CD4-positive, alpha-beta T cell treated with Interleukin-1 beta for 1 hour (primary cell): ENCODE results near the gene IMPACT.
A peak's percentile ranks its signal among the peaks of the same experiment; 100 is the strongest.

Experiments used
- DNase-seq, 2 donors: peaks; one replicate each; pipeline ENCODE4 v3.0.0-alpha.2; 2020 to 2022

Gene IMPACT

DNA sequence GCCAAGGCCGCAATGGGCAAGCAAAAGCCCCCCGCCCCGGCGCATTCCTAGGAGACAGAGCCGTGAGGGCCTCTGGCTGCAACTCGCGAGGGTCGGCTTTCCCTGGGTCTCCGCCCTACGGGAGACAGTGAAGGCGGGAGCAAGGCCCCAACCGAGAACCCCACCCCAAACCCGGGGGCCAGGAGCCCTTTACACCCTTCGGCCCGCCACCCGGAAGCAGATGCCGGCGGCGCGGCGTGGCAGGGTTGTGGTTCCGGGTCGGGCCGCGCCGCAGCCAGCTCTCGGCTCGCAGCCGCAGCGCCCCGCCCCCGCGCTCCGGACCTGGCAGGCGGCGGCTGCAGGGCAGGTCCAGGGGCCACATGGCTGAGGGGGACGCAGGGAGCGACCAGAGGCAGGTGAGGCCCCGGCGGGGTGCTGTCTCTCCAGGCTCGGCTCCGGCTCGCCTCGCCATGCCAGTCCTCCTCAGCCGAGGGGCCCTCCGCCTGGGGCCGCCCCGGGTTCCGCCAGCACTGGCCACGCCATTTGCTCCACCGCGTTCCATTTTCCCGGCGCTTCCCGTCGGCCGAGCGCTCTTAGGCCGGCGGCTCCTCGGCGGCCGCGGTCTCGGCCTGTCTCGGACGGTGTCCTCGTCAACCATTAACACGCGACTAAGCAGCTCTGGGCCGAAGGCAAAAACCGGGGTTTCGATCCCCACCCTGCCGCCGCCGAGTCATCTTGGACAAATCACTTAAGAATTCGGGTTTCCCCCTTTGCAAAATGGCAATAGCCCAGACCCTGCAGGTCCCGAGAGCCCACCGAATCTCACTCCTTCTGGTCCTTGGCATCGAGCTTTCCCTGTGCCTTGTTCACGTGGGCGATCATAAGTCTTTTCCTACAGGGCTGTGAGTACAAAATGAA, at the start of gene IMPACT:
TSS of gene IMPACT (plus strand) at position 273 of the 897 bp plus-strand sequence. CDS start at position 360, 87 bp downstream.
- DNase-seq, result peak; percentile 78 to 85

DNA sequence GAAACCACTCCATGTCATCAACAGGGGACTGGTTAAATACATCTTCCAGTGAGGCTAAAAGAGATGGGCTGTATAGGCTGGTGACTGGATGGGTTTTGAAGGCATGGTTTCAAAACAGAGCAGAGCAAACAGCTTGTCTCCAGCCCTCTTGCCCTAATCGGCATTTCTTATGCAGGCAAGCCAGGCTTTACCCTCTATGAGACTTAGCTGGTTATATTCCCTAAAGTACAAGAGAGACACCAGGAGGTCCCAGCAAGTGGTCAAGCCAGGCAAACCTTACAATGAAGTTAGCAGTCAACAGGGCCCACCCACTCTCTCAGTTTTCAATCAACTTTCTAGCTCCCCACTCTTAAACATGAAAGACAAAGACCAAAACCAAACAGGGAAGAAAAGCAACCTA, 47.9 kb upstream of the IMPACT start:
- no peak for DNase-seq

GRCh38 chr18:24380163-24380747, 46.2 kb upstream of the IMPACT start:
- no peak for DNase-seq

DNA sequence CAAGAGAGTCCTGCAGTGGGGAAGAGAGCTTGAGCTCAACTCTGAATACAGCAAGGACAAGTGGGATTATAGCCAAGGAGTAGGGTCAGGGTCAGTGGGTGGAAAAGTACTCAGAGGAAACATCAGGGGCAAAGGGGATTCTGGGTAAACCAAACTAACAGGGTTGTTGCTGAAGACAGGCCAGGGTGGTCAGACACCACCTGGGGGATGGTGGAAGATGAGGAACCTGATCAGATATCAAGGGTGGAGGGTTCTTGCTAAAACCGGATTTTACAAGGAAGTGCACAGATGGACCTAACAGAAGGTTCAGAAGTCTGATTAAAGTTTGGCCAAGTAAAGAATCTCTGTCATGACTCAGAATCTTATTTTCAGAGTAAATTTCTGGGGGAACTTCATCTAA, 45.3 kb upstream of the IMPACT start:
- DNase-seq, result no peak

- no peak for DNase-seq
These were observed 39.8 kb upstream of the IMPACT start for GRCh38 chr18:24386681-24387080.

- no peak for DNase-seq
These were observed 37.5 kb upstream of the IMPACT start for GRCh38 chr18:24388957-24389356.

- no peak for DNase-seq
These were observed 31.2 kb upstream of the IMPACT start for GRCh38 chr18:24395049-24395795.

- no peak for DNase-seq
These were observed 30.3 kb upstream of the IMPACT start for GRCh38 chr18:24396082-24396633.

DNA sequence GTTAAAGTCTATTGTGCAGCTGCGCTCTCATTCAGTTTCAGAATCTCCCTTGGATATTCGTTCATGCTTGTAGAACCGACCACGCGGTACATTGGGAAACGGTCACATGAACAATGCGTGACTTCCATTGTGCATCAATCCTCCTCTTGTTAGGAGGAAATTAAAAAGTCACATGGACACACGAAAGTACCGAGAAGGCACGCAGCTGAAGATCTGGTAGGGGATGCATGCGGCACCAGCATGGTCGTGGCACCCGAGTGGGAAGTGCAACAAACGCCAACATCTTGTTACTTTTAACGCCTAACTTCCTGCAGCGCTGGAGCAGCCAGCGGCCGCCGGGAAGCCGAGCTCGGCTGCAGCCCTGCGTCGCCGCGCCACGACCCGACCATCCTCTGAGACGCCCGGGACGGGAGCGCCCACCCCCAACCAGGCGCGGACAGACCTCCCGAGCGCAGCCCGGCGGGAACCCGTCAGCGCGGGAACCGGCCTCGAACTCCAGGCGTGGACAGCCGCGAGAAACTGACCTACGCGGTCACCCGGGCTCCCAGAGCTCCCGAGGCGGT, 29.3 kb upstream of the IMPACT start:
- peak; percentile 29 to 30 for DNase-seq

DNA sequence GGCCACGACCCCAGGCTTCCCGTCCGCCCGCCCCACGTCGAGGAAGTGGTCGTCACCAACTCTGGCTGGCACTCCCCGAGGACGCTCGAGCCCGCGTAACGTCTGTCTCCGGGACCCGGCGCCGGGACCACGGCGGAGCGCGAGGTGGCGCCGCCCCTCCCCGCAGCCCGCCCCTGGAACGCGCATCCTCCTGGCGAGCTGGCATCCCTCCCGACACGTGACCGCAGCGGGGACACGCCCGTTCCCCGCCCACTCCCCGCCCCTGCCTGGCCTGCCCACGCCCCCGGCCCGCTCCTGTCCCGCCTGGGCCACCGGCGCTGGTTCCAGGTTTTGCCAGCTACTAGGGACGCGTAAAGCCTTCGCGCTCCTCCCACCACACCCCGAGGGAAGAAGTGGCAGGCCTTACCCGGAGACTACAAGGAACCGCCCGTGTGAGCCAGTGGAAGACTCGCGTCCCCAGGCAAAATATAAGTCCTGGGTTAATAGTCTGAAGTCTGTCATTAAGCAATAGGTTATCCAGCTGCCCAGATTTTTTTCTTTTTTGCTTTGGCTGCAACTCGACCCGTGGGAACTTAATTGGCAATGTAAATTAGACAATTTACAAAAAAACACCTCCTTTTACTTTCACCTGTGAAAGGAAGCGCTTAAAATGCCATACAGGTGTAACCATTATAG, 28.6 kb upstream of the IMPACT start, which contains the start of gene OSBPL1A:
TSS of gene OSBPL1A (minus strand) at position 131 of the 675 bp plus-strand sequence. CDS start 20,291 bp downstream, outside the sequence.
- DNase-seq, result peak; percentile 83 to 87

DNA sequence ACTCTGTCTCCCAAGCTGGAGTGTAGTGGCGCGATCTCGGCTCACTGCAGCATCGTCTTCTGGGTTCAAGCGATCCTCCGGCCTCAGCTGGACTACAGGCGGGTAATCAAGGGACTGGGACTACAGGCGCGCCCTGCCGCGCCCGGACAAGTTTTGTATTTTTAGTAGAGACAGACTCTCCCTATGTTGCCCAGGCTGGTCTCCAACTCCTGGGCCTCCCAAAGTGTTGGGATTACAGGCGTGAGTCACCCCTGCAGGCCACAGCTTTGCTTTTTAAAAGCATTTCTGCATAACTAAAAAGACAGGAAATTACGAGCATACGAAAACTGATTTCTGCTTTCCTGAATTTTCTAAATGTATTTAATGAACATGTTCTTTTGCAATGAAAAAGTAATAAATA, 27.9 kb upstream of the IMPACT start:
- DNase-seq, result no peak

DNA sequence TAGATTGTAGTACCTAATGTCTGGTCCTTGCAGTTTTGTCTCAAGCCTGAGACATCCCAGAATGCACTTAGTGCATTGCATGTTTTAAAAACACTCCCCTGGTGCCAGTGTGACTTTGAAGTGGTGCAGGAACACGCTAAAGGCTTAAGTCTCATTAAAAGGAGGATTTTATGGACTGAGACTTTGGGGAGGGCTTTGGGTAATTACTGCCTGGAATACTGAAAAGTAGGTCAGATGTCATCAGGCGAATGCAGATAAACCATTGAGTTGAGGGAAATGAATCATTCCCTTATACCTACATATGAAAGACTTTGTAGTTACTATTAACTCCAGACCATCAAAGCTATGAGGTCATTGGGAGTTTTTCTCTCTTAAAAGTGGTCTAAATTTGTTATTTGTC, 25.9 kb upstream of the IMPACT start:
- DNase-seq, result no peak

- no peak for DNase-seq
These were observed 24.2 kb upstream of the IMPACT start for GRCh38 chr18:24402209-24402785.

GRCh38 chr18:24403076-24403475, 23.4 kb upstream of the IMPACT start:
- DNase-seq, result no peak

DNA sequence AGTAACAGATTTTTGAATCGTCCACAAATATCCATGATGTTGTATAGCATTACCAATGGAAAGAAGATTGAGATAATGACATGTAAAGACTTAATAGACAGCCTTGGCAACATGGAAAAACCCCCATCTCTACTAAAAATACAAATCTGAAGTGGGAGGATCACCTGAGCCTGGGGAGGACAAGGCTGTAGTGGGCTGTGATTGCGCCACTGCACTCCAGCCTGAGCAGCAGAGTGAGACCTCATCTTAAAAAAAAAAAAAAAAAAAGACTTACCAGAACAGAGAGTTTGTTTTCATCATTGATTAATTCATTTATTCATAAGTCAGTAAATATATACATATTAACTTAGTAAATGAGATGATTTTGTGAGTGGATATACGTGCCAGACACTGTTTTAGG, 21.9 kb upstream of the IMPACT start:
- no peak for DNase-seq

DNA sequence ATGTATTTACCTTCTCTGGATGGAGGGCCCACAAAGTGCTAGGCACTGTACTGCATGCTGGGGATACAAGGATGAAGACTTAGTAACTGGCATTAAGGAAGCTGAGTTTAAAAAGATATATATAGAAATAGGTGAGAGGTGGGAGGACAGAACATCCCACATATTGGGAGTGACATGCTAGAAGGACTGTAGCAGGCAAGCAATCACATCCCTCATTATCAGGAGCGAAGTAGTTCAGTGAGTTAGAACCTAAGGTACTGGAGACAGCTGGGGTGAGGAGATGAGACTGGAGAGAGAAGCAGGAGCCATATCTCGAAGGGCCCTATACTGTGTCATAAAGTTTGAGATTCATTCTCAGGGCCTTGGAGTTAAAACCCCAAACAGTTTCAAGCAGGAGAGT, 18.0 kb upstream of the IMPACT start:
- no peak for DNase-seq

GRCh38 chr18:24413148-24413547, 13.3 kb upstream of the IMPACT start:
- DNase-seq, result no peak

GRCh38 chr18:24414349-24415003, 12.0 kb upstream of the IMPACT start:
- DNase-seq, result no peak

- no peak for DNase-seq
These were observed 9.0 kb upstream of the IMPACT start for GRCh38 chr18:24417480-24417879.

DNA sequence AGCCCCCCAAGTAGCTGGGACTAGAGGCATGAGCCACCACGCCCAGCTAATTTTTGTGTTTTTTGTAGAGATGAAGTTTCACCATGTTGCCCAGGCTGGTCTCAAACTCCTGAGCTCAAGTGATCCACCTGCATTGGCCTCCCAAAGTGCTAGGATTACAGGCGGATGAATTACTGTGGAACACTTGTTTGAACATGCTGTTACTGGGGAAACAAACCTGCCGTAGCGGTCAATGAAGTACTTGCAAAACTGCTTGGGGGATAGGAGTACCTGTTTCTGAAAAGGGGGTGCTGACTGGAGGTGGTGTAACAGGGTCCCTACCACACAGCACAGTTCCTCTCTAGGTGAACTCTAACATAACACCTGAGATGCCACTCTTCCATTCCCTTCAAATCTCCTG, 5.9 kb upstream of the IMPACT start:
- DNase-seq, result no peak

DNA sequence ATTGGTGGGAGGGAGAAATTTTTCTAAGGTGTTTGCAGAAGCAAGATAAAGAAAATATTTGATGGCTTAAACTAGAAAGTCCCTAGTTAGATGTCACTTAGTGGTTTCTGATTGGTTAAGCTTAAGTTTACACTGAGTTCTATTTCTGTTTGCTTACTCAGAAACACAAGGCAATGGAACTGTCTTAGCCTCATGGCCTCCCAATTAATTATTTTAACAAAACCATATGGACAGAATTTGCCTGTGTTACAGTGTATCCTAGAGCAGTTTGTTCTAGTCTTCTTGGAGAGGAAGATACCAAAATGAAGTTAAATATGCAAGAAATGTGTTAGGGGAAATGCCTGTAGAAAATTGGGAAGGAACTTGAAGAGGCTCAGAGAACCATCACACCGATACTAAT, 4.6 kb upstream of the IMPACT start:
- no peak for DNase-seq

- DNase-seq, result no peak
These were observed 435 bp upstream of the IMPACT start for GRCh38 chr18:24426073-24426397.
